Right lobe of liver (tissue), 6 donors: ENCODE data around the gene SIRPD. TPM values are rescaled to one million over a fixed set of nuclear protein-coding genes. Genes with fewer than 3 reads are reported as not detected.
"Not testable (repeated sequence)": the region's sequence is repeated elsewhere in the genome, so short reads cannot be mapped to it uniquely, and the experiment has no call there.

ENCODE experiments used
- ATAC-seq, 4 donors: fragments of 200-7000 bp; cut with Tn5 transposase; one replicate each; pipeline ENCODE4 v1.9.1; 2020; ENCODE audit warnings: mild to moderate bottlenecking in 4 of 4, moderate library complexity in 4 of 4
- DNase-seq, 3 donors: peaks; one replicate each; pipeline ENCODE4 v3.0.0-alpha.2; 2020
- H3K27ac ChIP-seq, 3 donors: fragments of 200-600 bp; one replicate each; pipeline ENCODE4 v1.8.0; 2022
- H3K27me3 ChIP-seq, 2 donors: fragments of 200-600 bp; one replicate each; pipeline ENCODE4 v1.8.0; 2022
- H3K36me3 ChIP-seq, 4 donors: fragments of 200-600 bp; sonication (generic) in 1 of 4; one replicate each; pipeline versions ENCODE4 v1.5.1 to v1.8.0; 2017 to 2022; ENCODE audit warnings: control low read depth in 1 of 4
- H3K4me1 ChIP-seq, 4 donors: fragments of 200-600 bp; sonication (generic) in 1 of 4; one replicate each; pipeline versions ENCODE4 v1.5.1 to v1.8.0; 2017 to 2022; ENCODE audit warnings: control low read depth in 1 of 4
- H3K4me3 ChIP-seq, 3 donors: fragments of 200-600 bp; one replicate each; pipeline ENCODE4 v1.8.0; 2022
- H3K9me3 ChIP-seq, 4 donors: fragments of 200-600 bp; sonication (generic) in 1 of 4; one replicate each; pipeline versions ENCODE4 v1.5.1 to v1.8.0; 2017 to 2022; ENCODE audit warnings: control low read depth in 1 of 4
- CTCF ChIP-seq, 4 donors: fragments of 200-600 bp in 3 of 4; fragments of 450-650 bp in 1 of 4; IDR thresholded peaks; one replicate each; pipeline versions ENCODE4 v1.5.1 to v1.8.0; 2016 to 2022; ENCODE audit warnings: antibody characterized with exemption in 4 of 4, mild to moderate bottlenecking in 2 of 4
- POLR2A ChIP-seq: fragments of 450-650 bp; IDR thresholded peaks from one replicate; pipeline ENCODE4 v1.6.1; 2017; ENCODE audit warnings: antibody characterized with exemption, mild to moderate bottlenecking
- WGBS: methylation state at CpG from one replicate; pipeline ENCODE4 v1.1.6; 2018; ENCODE audit warnings: low coverage, low lambda C conversion rate; ENCODE audit not compliant: insufficient coverage; ENCODE audit errors: missing lambda C conversion rate; 5-methylcytosine and 5-hydroxymethylcytosine counted together
- intact Hi-C, 2 donors: fragments of 100-400 bp; cut with DNase I; formaldehyde crosslinking; loops; one replicate each; pipeline versions ENCODE4 v1.11.2 to v1.14.1; 2022
- total RNA-seq, 6 experiments: library from RNA; depleted of rRNA in 2 of 6; stranded (reverse); fragments of >200 nt in 2 of 6; fragmentation: NEBNext Ultra II Directional in 3 of 6; extraction: Animal tissue kit (Norgen Biotek cat#: 25700) in 3 of 6; gene quantifications; one replicate each; pipeline versions ENCODE4 v1.1.0 to v1.2.4, GENCODE V29; 2016 to 2023
- donor health status: DM: no; HTN: yes; CAD: no.
- donor health status: DM: no; HTN: no; CAD: no.
- donor health status: DM: no; HTN: no; CAD: no.
- donor health status: DM: no; HTN: yes; CAD: no.
- donor health status: DM: no; HTN: yes; CAD: no.

SIRPD gene
- total RNA-seq, 6 experiments from 2014 or later, result not detected

- Histone ChIP-seq H3K36me3 (no peaks in the 10 kb centered on the region), H3K9me3 (no peaks in the 10 kb centered on the region), H3K4me1 (no peaks in the 10 kb centered on the region), H3K4me3 (no peak overlapping the region), H3K27me3 (no peaks in the 10 kb centered on the region), H3K27ac (no peak overlapping the region)
- ATAC-seq (no peak), DNase-seq (no peak)
- TF ChIP-seq POLR2A (no peak), CTCF (IDR thresholded peaks at IDR 0.05) (no peak)
- WGBS, result 51% methylated on average over 3 of the region's 3 CpGs
- intact Hi-C loops, result no loop called here
Measured at GRCh38 chr20:1505361-1505760, 52.1 kb downstream of the SIRPD start.

- Histone ChIP-seq H3K36me3 (no peaks in the 10 kb centered on the region), H3K27ac (no peak overlapping the region), H3K4me1 (no peaks in the 10 kb centered on the region), H3K27me3 (no peaks in the 10 kb centered on the region), H3K9me3 (no peaks in the 10 kb centered on the region), H3K4me3 (no peak overlapping the region)
- TF ChIP-seq CTCF (IDR thresholded peaks at IDR 0.05) (peak; percentile 97 to 98 (median 98)), POLR2A (no peak)
- peak; percentile 100 for ATAC-seq
- WGBS, result 0% methylated on average over 4 of the region's 8 CpGs
- DNase-seq, result peak; percentile 76 to 81 (median 78)
- intact Hi-C loops, result no loop called here
Measured at GRCh38 chr20:1503564-1504227, 53.8 kb downstream of the SIRPD start.

- intact Hi-C loops, result no loop called here
- DNase-seq (no peak), ATAC-seq (no peak)
- H3K27me3 ChIP-seq, result no peaks in the 10 kb centered on the region
- no peak for TF ChIP-seq POLR2A
- no peak for TF ChIP-seq CTCF (IDR thresholded peaks at IDR 0.05)
- no peaks in the 10 kb centered on the region for H3K4me1 ChIP-seq
- H3K4me3 ChIP-seq, result no peak overlapping the region
- H3K36me3 ChIP-seq, result no peaks in the 10 kb centered on the region
- H3K9me3 ChIP-seq, result peaks cover 0 to 2% (median 0%) of the 10 kb centered on the region in 4 donors
- WGBS, result 55% methylated on average over 3 of the region's 3 CpGs
- no peak overlapping the region for H3K27ac ChIP-seq
Measured at GRCh38 chr20:1500496-1500895, 57.0 kb downstream of the SIRPD start.

- no peak overlapping the region for H3K27ac ChIP-seq
- intact Hi-C loops, result no loop called here
Measured at GRCh38 chr20:1499528-1500420, 57.7 kb downstream of the SIRPD start.

GRCh38 chr20:1497371-1497770 is 60.1 kb downstream of the SIRPD start:
- H3K36me3 ChIP-seq, ATAC-seq, H3K4me3 ChIP-seq, H3K27me3 ChIP-seq, H3K4me1 ChIP-seq, intact Hi-C loops, H3K27ac ChIP-seq, DNase-seq, H3K9me3 ChIP-seq: not testable (repeated sequence)
- 100% methylated on average over 1 of the region's 5 CpGs for WGBS

More at GRCh38 chr20:1499528-1500420, 57.7 kb downstream of the SIRPD start:
- peaks cover 0 to 2% (median 0%) of the 10 kb centered on the region in 4 donors for H3K9me3 ChIP-seq
- WGBS, result 57% methylated on average over 3 of the region's 8 CpGs
- no peaks in the 10 kb centered on the region for H3K36me3 ChIP-seq
- no peak overlapping the region for H3K4me3 ChIP-seq
- TF ChIP-seq CTCF (IDR thresholded peaks at IDR 0.05) (no peak), POLR2A (no peak)
- DNase-seq (no peak), ATAC-seq (no peak)
- no peaks in the 10 kb centered on the region for H3K4me1 ChIP-seq
- H3K27me3 ChIP-seq, result no peaks in the 10 kb centered on the region
